NCI-H1105 (cell line): ENCODE measurements around the gene CDK4.
"Not testable (repeated sequence)": the region's sequence is repeated elsewhere in the genome, so short reads cannot be mapped to it uniquely, and the experiment has no call there.

ENCODE experiments used
- DNase-seq: peaks from one replicate; lab custom pipeline; 2025; lab: John Stamatoyannopoulos, UW

Gene CDK4

DNA sequence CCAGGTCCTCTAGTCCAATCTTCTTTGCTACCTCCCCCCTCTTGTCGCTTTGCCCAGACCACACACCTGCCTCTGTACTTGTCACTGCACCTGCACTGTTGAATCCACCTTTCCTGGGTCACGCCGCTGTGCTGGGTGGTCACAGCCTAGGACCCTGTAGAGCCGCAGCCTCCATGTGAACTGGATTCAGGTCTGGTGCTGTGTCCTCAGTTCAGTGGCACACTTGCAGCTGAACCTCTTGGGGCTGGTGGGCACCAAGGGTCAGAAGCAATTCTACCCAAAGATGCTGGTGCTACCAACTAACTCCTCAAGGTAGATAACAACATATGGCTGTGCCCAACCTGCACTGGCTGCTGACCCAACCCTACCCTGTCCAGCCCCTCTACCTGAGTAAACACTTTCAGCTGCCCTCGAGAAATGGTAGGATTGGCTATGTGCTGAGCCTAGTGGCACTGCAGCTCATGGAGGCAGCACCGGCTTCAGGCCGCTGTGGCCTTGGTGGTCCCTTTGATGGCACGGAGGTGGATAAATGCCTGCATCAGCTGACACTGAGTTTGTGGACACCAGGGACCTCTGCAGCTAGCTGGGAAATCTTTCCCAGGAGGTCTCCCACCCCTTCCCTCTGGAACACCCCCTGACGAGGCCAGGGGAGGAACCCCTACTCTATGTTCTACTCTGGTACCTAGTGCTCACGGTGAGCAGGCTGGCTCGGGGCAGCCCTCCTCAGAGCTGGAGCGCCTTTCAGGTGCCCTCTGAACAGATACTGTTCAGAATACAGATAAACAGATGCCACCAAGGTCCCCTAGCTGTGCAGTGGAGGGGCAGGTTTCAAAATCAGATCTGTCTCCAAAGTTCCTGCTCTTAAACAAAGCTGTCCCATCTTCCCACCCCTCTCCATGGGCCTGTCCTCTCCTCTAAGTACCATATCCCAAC lies 27.8 kb downstream of the CDK4 start:
- no peak for DNase-seq

DNA sequence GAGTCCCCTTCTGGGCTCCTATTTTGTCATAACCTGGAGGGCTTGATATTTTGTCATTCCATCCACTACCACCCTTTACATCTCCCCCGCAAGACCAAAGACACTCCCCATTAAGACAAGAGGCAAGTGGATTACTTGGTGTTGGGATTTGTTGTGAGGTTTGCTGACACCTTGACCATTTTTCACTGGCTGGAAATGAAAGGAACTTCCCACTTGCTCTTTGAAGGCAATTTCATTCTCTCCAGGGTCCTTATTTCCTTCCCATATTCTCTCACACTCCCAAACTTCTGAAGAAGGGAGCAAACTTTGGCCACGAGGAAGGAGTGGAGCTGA lies 28.5 kb downstream of the CDK4 start:
- no peak for DNase-seq

DNA sequence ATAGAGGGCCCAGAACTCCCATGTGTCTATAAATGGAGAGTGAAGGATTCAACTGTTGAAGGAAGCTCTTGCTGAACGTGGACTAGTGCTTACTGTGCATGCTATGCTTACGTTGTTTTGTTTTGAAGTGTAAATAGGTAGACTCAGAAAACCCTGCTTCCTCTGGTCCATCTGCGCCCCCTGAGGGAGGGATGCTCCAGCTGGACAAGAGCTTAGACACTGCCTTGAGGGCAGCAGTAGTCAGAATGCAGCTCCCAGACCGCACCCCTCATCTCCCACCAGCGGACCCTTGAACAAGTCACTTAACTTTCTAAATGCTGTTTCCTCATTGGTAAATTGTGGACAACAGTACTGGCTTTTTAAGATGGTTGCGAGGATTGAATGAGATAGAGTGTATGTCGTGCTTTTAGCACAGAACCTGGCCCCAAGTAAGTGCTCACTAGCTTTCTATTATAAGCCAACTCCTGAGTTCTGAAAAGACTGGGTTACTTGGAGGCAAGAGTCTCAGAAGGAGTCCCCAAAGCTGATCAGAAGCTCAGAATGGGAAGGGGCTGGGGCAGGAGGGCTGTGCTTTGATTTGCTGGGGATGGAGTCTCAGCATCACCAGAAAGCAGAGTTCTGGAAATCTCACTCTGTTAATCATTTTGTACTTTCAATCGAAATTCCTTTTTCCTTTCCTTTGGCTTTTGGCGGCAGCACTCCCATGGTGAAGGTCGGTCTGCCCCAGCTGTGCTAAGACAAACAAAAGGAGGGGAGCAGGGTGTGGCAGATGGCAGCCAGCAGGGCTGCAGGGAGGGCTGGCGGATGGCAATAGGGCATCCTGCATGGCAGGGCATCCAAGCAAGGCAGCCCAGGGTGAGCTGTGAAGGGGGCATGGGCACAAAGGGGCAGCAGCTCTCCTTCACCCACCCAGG lies 29.1 kb downstream of the CDK4 start:
- no peak for DNase-seq

DNA sequence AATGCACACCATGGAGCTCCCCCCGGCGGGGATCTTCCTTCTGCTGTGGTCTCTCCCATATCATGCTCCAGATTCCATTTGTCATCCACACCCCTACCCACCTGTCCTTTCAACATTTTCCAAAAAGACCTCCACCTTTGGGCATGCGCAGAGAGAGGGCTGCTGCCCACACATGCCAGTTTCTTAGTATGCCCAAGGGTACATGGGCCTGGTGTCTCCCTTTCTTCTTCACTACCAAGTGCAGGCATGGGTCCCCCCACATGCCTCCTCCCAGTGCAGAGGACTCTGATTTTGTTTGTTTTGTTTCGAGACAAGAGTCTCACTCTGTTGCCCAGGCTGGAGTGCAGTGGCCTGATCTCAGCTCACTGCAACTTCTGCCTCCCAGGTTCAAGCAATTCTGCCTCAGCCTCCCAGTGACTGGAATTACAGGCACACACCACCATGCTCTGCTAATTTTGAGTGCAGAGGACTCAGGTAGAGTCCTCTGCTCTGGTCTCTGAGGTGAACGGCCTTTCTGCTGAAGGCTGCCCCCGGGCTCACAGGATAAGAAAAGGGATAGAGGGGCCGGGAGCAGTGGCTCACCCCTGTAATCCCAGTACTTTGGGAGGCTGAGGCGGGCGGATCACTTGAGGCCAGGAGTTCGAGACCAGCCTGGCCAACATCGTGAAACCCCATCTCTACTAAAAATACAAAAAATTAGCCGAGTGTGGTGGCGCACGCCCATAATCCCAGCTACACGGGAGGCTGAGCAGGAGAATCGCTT lies 30.1 kb downstream of the CDK4 start:
- DNase-seq = not testable (repeated sequence)

DNA sequence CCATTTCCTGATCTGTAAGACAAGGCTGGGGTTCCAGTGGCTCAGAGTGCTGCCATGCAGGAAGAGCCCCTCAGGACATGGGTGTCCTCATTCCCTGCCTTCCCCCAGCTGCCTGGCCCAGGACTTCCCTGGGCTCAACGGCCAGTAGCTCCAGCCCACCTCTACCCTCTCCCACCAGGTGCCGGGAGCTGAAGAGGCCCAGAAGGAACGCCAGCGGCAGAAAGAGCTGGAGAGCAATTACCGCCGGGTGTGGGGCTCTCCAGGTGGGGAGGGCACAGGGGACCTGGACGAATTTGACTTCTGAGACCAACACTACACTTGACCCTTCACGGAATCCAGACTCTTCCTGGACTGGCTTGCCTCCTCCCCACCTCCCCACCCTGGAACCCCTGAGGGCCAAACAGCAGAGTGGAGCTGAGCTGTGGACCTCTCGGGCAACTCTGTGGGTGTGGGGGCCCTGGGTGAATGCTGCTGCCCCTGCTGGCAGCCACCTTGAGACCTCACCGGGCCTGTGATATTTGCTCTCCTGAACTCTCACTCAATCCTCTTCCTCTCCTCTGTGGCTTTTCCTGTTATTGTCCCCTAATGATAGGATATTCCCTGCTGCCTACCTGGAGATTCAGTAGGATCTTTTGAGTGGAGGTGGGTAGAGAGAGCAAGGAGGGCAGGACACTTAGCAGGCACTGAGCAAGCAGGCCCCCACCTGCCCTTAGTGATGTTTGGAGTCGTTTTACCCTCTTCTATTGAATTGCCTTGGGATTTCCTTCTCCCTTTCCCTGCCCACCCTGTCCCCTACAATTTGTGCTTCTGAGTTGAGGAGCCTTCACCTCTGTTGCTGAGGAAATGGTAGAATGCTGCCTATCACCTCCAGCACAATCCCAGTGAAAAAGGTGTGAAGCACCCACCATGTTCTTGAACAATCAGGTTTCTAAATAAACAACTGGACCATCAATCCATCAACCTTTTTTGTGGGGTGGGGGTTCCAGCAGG lies 31.2 kb downstream of the CDK4 start:
- no peak for DNase-seq

DNA sequence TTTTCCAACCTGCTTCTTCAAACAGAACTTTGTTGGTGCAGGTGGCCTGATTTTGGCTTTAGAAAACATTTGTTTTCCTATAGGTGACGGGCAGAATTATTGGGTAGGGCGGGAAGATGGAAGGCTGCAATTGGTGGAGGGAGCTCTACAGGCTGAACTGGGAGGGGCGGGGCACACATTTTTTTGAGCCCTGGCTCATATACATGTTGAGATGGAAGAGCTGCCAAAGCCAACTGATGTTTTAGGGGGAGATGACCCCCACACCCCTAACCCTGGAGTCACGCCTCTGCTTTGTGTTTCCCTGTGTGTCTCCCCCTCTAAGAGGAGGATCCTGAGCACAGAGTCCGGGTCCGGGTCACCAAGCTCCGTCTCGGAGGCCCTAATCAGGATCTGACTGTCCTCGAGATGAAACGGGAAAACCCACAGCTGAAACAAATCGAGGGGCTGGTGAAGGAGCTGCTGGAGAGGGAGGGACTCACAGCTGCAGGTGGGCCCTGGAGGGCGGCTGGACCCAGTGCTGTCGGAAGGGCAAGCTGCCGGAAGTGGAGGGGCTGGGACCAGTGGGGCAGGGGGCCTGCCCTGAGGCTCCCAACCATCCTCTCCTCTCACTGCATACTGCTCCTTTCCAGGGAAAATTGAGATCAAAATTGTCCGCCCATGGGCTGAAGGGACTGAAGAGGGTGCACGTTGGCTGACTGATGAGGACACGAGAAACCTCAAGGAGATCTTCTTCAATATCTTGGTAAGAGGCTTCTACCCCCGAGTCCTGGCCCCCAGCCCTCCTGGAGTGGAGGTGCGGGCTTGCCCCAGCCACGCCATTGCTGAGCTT lies 32.1 kb downstream of the CDK4 start:
- DNase-seq = no peak

DNA sequence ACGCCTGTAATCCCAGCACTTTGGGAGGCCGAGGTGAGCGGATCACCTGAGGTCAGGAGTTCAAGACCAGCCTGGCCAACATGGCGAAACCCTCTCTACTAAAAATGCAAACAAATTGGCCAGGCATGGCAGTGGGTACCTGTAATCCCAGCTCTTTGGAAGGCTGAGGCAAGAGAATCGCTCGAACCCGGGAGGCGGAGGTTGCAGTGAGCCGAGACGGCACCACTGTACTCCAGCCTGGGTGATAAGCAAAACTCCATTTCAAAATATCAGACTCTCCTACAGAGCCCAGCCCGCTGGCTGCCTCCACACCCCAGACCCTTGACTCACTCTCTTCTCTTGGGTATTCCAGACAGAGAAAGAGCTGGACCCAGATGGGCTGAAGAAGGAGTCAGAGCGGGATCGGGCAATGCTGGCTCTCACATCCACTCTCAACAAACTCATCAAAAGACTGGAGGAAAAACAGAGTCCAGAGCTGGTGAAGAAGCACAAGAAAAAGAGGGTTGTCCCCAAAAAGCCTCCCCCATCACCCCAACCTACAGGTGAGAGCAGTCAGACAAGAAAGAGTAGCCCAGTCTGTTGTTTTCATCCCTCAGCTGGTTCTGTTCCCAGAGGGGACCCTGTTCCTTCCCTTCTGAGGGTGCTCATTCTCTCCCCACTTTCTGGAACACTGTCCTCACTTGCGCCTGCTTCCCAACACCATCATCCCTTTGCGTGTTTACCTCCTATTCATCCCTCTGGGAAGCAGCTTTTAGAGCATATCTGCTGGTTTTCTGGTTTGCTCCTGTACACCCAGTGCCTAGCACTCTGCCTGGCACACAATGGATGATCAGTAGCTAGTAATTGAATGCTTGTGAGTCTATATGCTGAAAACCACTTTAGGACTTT lies 33.2 kb downstream of the CDK4 start:
- no peak for DNase-seq

DNA sequence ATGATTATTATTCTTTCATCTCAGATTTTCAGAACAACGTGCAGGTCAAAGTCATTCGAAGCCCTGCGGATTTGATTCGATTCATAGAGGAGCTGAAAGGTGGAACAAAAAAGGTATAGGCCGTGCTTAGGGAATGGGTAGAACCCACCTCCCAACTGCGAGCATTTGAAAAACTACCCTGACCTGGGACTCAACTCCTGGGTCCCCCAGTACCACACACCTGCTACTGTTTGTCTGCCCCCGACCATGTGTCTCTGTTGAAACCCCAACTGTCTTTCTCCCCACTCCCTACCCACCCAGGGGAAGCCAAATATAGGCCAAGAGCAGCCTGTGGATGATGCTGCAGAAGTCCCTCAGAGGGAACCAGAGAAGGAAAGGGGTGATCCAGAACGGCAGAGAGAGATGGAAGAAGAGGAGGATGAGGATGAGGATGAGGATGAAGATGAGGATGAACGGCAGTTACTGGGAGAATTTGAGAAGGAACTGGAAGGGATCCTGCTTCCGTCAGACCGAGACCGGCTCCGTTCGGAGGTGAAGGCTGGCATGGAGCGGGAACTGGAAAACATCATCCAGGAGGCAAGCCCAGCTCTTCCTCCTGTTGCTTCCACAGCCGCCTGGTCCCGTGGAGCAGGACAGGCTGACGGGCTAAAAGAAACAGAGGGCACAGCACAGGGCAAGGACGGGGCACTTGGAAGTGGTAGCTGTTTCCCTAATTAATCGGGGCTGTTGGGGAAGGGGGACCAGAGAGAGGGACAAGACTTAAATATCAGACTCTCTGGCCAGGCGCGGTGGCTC lies 34.1 kb downstream of the CDK4 start:
- DNase-seq = no peak

DNA sequence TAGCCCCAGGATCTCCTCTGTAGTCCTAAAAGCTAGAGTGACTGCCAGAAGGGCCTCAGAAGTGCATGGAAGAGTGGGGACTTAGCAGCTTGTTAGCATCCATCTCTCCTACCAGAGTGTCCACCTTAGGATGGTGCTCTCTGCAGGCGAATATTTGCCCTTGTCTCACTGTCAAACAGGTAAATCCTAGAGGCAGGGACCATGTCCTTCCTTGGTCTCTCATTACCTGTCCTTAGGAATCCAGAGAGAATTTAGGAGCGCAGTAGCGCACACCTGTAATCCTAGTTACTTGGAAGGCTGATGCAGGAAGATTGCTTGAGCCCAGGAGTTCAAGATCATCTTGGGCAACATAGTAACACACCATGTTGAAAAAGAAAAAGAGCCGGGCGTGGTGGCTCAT lies 35.0 kb downstream of the CDK4 start:
- no peak for DNase-seq

DNA sequence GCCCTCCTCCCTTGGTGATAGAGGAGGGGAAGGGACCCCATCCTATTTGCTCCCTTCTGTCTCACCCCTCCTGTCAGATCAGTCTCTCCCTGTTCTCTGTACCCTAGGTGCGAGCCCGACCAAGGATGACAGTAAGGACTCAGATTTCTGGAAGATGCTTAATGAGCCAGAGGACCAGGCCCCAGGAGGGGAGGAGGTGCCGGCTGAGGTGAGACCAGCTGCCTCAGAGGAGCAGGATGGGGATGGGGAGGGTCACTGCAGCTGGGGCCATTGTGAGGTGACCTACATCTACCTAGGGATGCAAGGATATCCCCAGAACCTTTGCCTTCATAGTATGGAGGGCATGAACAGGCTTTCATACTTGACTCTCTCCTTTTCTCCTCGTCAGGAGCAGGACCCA lies 35.8 kb downstream of the CDK4 start:
- DNase-seq = no peak

DNA sequence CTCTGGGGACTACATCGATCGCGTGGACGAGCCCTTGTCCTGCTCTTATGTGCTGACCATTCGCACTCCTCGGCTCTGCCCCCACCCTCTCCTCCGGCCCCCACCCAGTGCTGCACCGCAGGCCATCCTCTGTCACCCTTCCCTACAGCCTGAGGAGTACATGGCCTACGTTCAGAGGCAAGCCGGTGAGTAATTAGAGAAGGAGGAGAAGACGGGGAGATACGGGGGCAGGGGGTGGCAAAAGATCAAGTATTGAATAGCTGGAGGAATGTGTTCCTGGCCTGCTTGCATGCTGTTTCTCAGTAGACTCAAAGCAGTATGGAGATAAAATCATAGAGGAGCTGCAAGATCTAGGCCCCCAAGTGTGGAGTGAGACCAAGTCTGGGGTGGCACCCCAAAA lies 36.3 kb downstream of the CDK4 start:
- no peak for DNase-seq

DNA sequence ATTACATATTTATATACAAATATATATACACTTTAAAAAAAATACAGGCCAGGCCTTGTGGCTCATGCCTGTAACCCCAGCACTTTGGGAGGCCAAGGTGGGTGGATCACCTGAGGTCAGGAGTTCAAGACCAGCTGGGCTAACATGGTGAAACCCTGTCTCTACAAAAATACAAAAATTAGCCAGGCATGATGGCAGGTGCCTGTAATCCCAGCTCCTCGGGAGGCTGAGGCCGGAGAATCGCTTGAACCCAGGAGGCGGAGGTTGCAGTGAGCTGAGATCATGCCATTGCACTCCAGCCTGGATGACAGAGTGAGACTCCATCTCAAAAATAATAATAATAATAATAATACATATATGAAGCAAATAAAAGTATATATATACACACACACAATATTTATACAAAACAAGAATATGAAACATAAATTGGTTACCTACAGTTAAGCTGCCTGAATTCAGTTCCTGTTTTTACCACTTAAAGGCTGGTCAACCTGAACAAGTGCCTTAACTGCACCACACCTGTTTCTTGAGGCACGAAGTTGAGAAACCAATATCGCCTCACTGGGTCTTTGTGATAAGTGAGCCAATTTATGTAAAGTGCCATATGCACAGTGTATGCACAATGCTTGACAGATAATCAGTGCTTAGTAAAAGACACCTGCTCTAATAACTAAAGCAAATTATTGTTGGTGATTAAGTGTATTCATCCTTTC lies 36.9 kb downstream of the CDK4 start:
- DNase-seq = not testable (repeated sequence)

DNA sequence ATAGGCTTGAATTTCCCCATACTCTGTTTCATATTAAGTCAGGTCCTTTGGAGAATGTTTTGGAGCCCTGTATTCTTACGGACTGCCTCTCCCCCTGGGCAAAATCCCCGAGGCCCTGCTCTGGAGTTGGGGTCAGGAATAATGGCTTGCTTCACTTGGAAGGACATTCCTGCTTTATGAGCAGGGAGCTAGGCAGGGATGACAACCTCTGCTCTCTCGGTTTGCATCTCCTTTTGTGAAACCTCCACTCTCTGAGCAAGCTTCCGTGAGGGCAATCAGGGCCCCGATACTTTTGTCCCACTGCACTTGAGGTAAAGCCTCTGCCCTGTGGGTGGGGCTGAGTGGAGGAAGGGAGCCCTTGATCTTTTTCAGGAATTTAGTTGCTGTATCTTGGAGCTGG lies 38.9 kb downstream of the CDK4 start:
- DNase-seq = no peak

DNA sequence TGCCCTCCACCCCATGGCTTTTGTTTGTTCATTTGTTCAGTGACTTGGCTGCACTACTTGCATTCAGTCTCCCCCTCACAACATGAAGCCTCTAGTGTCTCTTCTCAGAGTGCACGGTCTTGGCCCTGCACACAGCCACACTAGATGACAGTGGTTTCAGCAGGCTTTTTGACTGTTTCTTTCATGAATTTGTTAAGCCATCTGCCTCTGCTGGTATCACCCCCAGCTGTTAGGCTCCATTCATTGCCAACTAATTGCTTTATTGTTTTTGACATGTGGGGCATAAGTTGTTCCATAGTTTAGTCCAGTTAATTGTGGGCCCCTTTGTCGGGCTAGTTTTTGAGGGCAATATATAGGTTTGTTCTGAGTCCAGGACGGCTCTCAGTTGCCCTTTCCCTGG lies 39.4 kb downstream of the CDK4 start:
- no peak for DNase-seq

DNA sequence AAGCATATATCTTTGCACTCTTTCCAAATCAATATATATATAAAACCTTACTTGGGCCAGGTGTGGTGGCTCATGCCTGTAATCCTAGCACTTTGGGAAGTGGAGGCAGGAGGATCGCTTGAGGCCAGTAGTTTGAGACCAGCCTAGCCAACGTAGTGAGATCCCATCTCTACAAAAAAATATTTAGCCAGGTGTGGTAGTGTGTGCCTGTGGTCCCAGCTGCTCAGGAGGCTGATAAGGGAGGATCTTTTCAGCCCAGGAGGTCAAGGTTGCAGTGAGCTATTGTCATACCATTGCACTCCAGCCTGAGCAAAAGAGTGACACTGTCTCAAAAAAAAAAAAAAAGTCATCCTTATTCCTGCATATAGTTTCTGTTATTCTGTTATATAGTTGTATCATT lies 43.8 kb downstream of the CDK4 start:
- no peak for DNase-seq

DNA sequence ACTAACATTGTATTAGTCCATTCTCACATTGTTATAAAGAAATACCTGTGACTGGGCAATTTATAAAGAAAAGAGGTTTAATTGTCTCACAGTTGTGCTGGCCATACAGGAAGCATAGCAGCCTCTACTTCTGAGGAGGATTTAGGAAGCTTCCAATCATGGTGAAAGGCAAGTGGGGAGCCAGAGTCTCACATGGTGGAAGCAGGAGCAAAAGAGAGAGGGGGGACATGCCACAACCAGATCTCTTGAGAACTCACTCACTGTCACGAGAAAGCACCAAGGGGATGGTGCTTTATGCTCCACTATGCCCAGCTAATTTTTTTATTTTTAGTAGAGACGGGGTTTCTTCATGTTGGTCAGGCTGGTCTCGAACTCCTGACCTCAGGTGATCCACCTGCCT lies 44.9 kb downstream of the CDK4 start:
- DNase-seq = no peak

DNA sequence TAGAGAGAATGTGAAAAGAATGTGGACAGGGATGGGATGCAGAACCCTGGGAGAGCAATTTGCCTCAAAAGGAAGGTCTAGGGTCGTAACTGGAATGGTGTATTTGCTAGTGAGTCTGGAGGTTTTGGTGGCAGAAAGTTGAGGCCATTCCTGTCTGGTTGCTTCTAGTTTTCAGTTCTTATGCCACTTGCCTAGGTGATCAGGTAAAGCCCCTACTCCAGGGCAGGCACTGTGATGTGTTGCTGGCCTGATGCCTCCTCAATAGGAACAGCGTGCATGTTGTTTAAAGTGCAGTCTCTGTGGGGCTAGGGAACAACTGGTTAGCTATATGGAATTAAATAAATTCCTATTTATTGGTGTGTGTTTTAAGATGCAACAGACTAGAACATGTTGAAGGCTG lies 51.8 kb downstream of the CDK4 start:
- no peak for DNase-seq

DNA sequence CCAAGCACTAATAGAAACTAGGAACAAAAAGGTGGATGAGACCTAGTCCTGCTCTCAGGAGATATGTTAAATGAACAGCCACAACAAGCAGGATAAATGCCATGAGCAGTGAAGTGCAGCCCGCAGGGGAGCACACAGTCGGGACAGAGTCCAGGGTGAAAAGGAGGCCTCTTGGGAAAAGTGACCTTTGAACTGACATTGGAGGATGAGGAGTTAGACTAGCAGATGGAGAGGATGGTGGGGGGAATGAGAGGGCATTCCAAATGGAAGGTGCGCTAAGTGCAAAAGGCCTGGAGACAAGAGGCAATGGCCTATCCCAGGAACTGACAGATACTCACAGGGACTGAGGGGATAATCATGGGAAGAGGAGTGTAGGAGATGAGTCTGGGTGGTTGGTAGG lies 53.7 kb downstream of the CDK4 start:
- DNase-seq = no peak
